ENCODE results near the gene KPTN.
"Not testable (repeated sequence)": the region's sequence is repeated elsewhere in the genome, so short reads cannot be mapped to it uniquely, and the experiment has no call there.

KPTN gene

GRCh38 chr19:47490847-47491246, 6.8 kb upstream of the KPTN start:
- Histone ChIP-seq H3K9ac (ENCODE audit: insufficient read length, low read depth) (no peak overlapping the region), H3K27me3 (ENCODE audit: insufficient read depth, insufficient read length) (no peaks in the 10 kb centered on the region), H3K9me3 (ENCODE audit: insufficient read depth, low read length) (no peaks in the 10 kb centered on the region), H3K4me1 (ENCODE audit: insufficient read depth, insufficient read length) (peaks cover 12% of the 10 kb centered on the region), H3K4me3 (ENCODE audit: insufficient read length, low read depth) (no peak overlapping the region), H3K36me3 (ENCODE audit: insufficient read depth, insufficient read length, low read length) (peaks cover 70% of the 10 kb centered on the region)
- DNase-seq (ENCODE audit: low read depth, low spot score): no peak
- TF ChIP-seq SUZ12 (IDR thresholded peaks at IDR 0.05; ENCODE audit: extremely low read depth, insufficient read depth, insufficient read length) (no peak), YY1 (IDR thresholded peaks at IDR 0.05; ENCODE audit: insufficient read depth, insufficient read length) (no peak), ZNF274 (IDR thresholded peaks at IDR 0.05; ENCODE audit: low read depth, low read length) (no peak)

GRCh38 chr19:47490031-47490430, 6.0 kb upstream of the KPTN start:
- H3K27me3 ChIP-seq (ENCODE audit: insufficient read depth, insufficient read length): no peaks in the 10 kb centered on the region
- H3K36me3 ChIP-seq (ENCODE audit: insufficient read depth, insufficient read length, low read length): peaks cover 71% of the 10 kb centered on the region
- H3K4me1 ChIP-seq (ENCODE audit: insufficient read depth, insufficient read length): peaks cover 9% of the 10 kb centered on the region
- no peaks in the 10 kb centered on the region for H3K9me3 ChIP-seq (ENCODE audit: insufficient read depth, low read length)
- DNase-seq (ENCODE audit: low read depth, low spot score): no peak
- TF ChIP-seq YY1 (IDR thresholded peaks at IDR 0.05; ENCODE audit: insufficient read depth, insufficient read length) (no peak), ZNF274 (IDR thresholded peaks at IDR 0.05; ENCODE audit: low read depth, low read length) (no peak), SUZ12 (IDR thresholded peaks at IDR 0.05; ENCODE audit: extremely low read depth, insufficient read depth, insufficient read length) (no peak)
- H3K9ac ChIP-seq (ENCODE audit: insufficient read length, low read depth): no peak overlapping the region
- H3K4me3 ChIP-seq (ENCODE audit: insufficient read length, low read depth): no peak overlapping the region

GRCh38 chr19:47489072-47489914, 5.3 kb upstream of the KPTN start:
- no peak overlapping the region for H3K4me3 ChIP-seq (ENCODE audit: insufficient read length, low read depth)
- H3K4me1 ChIP-seq (ENCODE audit: insufficient read depth, insufficient read length): peaks cover 9% of the 10 kb centered on the region
- no peaks in the 10 kb centered on the region for H3K9me3 ChIP-seq (ENCODE audit: insufficient read depth, low read length)
- peaks cover 72% of the 10 kb centered on the region for H3K36me3 ChIP-seq (ENCODE audit: insufficient read depth, insufficient read length, low read length)
- TF ChIP-seq ZNF274 (IDR thresholded peaks at IDR 0.05; ENCODE audit: low read depth, low read length) (no peak), YY1 (IDR thresholded peaks at IDR 0.05; ENCODE audit: insufficient read depth, insufficient read length) (no peak), SUZ12 (IDR thresholded peaks at IDR 0.05; ENCODE audit: extremely low read depth, insufficient read depth, insufficient read length) (no peak)
- no peak overlapping the region for H3K9ac ChIP-seq (ENCODE audit: insufficient read length, low read depth)
- DNase-seq (ENCODE audit: low read depth, low spot score): no peak
- no peaks in the 10 kb centered on the region for H3K27me3 ChIP-seq (ENCODE audit: insufficient read depth, insufficient read length)

- no peaks in the 10 kb centered on the region for H3K27me3 ChIP-seq (ENCODE audit: insufficient read depth, insufficient read length)
- peaks cover 4% of the 10 kb centered on the region for H3K4me1 ChIP-seq (ENCODE audit: insufficient read depth, insufficient read length)
- peaks cover 60% of the 10 kb centered on the region for H3K36me3 ChIP-seq (ENCODE audit: insufficient read depth, insufficient read length, low read length)
- TF ChIP-seq YY1 (IDR thresholded peaks at IDR 0.05; ENCODE audit: insufficient read depth, insufficient read length) (no peak), SUZ12 (IDR thresholded peaks at IDR 0.05; ENCODE audit: extremely low read depth, insufficient read depth, insufficient read length) (no peak), ZNF274 (IDR thresholded peaks at IDR 0.05; ENCODE audit: low read depth, low read length) (no peak)
- no peak for DNase-seq (ENCODE audit: low read depth, low spot score)
- H3K9me3 ChIP-seq (ENCODE audit: insufficient read depth, low read length): no peaks in the 10 kb centered on the region
- H3K9ac ChIP-seq (ENCODE audit: insufficient read length, low read depth): no peak overlapping the region
- no peak overlapping the region for H3K4me3 ChIP-seq (ENCODE audit: insufficient read length, low read depth)
Measured at GRCh38 chr19:47487551-47488515, 3.8 kb upstream of the KPTN start.

GRCh38 chr19:47486900-47487299, 2.9 kb upstream of the KPTN start:
- H3K9ac ChIP-seq (ENCODE audit: insufficient read length, low read depth): no peak overlapping the region
- DNase-seq (ENCODE audit: low read depth, low spot score): no peak
- TF ChIP-seq ZNF274 (IDR thresholded peaks at IDR 0.05; ENCODE audit: low read depth, low read length) (no peak), YY1 (IDR thresholded peaks at IDR 0.05; ENCODE audit: insufficient read depth, insufficient read length) (no peak), SUZ12 (IDR thresholded peaks at IDR 0.05; ENCODE audit: extremely low read depth, insufficient read depth, insufficient read length) (no peak)

GRCh38 chr19:47486220-47486619, 2.2 kb upstream of the KPTN start:
- H3K9ac ChIP-seq (ENCODE audit: insufficient read length, low read depth): not testable (repeated sequence)

More at GRCh38 chr19:47486900-47487299, 2.9 kb upstream of the KPTN start:
- no peaks in the 10 kb centered on the region for H3K9me3 ChIP-seq (ENCODE audit: insufficient read depth, low read length)
- H3K27me3 ChIP-seq (ENCODE audit: insufficient read depth, insufficient read length): no peaks in the 10 kb centered on the region
- H3K4me3 ChIP-seq (ENCODE audit: insufficient read length, low read depth): no peak overlapping the region
- H3K4me1 ChIP-seq (ENCODE audit: insufficient read depth, insufficient read length): peaks cover 4% of the 10 kb centered on the region
- peaks cover 51% of the 10 kb centered on the region for H3K36me3 ChIP-seq (ENCODE audit: insufficient read depth, insufficient read length, low read length)

GRCh38 chr19:47485210-47485609, 1.2 kb upstream of the KPTN start:
- H3K9me3 ChIP-seq (ENCODE audit: insufficient read depth, low read length): no peaks in the 10 kb centered on the region
- TF ChIP-seq ZNF274 (IDR thresholded peaks at IDR 0.05; ENCODE audit: low read depth, low read length) (no peak), YY1 (IDR thresholded peaks at IDR 0.05; ENCODE audit: insufficient read depth, insufficient read length) (no peak), SUZ12 (IDR thresholded peaks at IDR 0.05; ENCODE audit: extremely low read depth, insufficient read depth, insufficient read length) (no peak)
- no peak overlapping the region for H3K4me3 ChIP-seq (ENCODE audit: insufficient read length, low read depth)
- no peaks in the 10 kb centered on the region for H3K27me3 ChIP-seq (ENCODE audit: insufficient read depth, insufficient read length)
- peaks cover 35% of the 10 kb centered on the region for H3K36me3 ChIP-seq (ENCODE audit: insufficient read depth, insufficient read length, low read length)
- DNase-seq (ENCODE audit: low read depth, low spot score): no peak
- H3K9ac ChIP-seq (ENCODE audit: insufficient read length, low read depth): no peak overlapping the region
- H3K4me1 ChIP-seq (ENCODE audit: insufficient read depth, insufficient read length): peaks cover 2% of the 10 kb centered on the region

More at GRCh38 chr19:47486220-47486619, 2.2 kb upstream of the KPTN start:
- not testable (repeated sequence) for H3K4me3 ChIP-seq (ENCODE audit: insufficient read length, low read depth); DNase-seq (ENCODE audit: low read depth, low spot score); H3K9me3 ChIP-seq (ENCODE audit: insufficient read depth, low read length); H3K4me1 ChIP-seq (ENCODE audit: insufficient read depth, insufficient read length); H3K27me3 ChIP-seq (ENCODE audit: insufficient read depth, insufficient read length)
- peaks cover 44% of the 10 kb centered on the region for H3K36me3 ChIP-seq (ENCODE audit: insufficient read depth, insufficient read length, low read length)
